Endothelial cell of umbilical vein (primary cell): ENCODE data around the gene GRIA1. TPM values are rescaled to one million over a fixed set of nuclear protein-coding genes. Genes with fewer than 3 reads are reported as not detected.

Source experiments
- BruUV-seq: library from RNA; stranded (reverse); fragments of 400-500 nt; replicated peaks from 2 replicates; lab custom pipeline; 2021; lab: Mats Ljungman, UMichigan
- CTCF ChIA-PET: fragments of 300-600, 350-600 bp; sonication (Branson Sonifier 250); formaldehyde crosslinking; loops from one replicate; lab custom pipeline; 2021; ENCODE audit warnings: antibody characterized with exemption, inconsistent platforms; lab: Charles Lee
- POLR2A ChIA-PET: fragments of 300-600, 350-600 bp; sonication (Branson Sonifier 250); formaldehyde crosslinking; loops from one replicate; lab custom pipeline; 2021; ENCODE audit warnings: antibody characterized with exemption, inconsistent platforms; lab: Charles Lee
- DNase-seq: peaks from one replicate; pipeline ENCODE4 v3.0.0-alpha.2; 2011; ENCODE audit warnings: low read depth, low spot score
- FAIRE-seq: peaks from 2 replicates; lab custom pipeline; 2011; peaks lifted over from hg19 to GRCh38; lab: Jason Lieb, UNC
- H2AFZ ChIP-seq: 2 replicates; pipeline ENCODE4 v1.6.0; 2012; ENCODE audit warnings: low read depth, low read length, control low read depth, inconsistent platforms
- H3K27ac ChIP-seq: 2 replicates; pipeline ENCODE4 v1.5.1; 2011; ENCODE audit warnings: low read depth, mild to moderate bottlenecking, control low read depth, low read length, moderate library complexity; ENCODE audit not compliant: insufficient read depth
- H3K27me3 ChIP-seq, 2 experiments: 2 replicates each; pipeline versions ENCODE4 v1.6.0 to v1.6.1; 2011; ENCODE audit warnings: low read length in 2 of 2, mixed read lengths in 1 of 2; ENCODE audit not compliant: control insufficient read depth in 2 of 2, insufficient read depth in 2 of 2
- H3K36me3 ChIP-seq, 2 experiments: 2 replicates in 1 of 2; 3 replicates in 1 of 2; pipeline ENCODE4 v1.5.1; 2011; ENCODE audit warnings: low read length in 2 of 2, mild to moderate bottlenecking in 1 of 2, moderate library complexity in 1 of 2; ENCODE audit not compliant: control insufficient read depth in 2 of 2, insufficient read depth in 2 of 2; ENCODE audit errors: extremely low read depth in 1 of 2
- H3K4me1 ChIP-seq: 3 replicates; pipeline ENCODE4 v1.5.1; 2011; ENCODE audit warnings: mild to moderate bottlenecking, low read length; ENCODE audit not compliant: control insufficient read depth, insufficient read depth; ENCODE audit errors: extremely low read depth
- H3K4me2 ChIP-seq: 2 replicates; pipeline ENCODE4 v1.6.1; 2011; ENCODE audit warnings: low read length, control low read depth, mixed read lengths; ENCODE audit not compliant: insufficient read depth
- H3K4me3 ChIP-seq, 3 experiments: fragments of 200-600 bp in 1 of 3; sonication (generic), shearing (Covaris generic) in 1 of 3; replicated peaks in 1 of 3; 2 replicates each; pipeline ENCODE4 v1.5.1; 2011 to 2016; ENCODE audit warnings: control low read depth in 3 of 3, low read length in 3 of 3, mild to moderate bottlenecking in 2 of 3, inconsistent platforms in 1 of 3, low read depth in 1 of 3, moderate library complexity in 1 of 3; ENCODE audit not compliant: insufficient read depth in 1 of 3
- H3K79me2 ChIP-seq: 2 replicates; pipeline ENCODE4 v1.6.0; 2012; ENCODE audit warnings: low read length, inconsistent platforms; ENCODE audit not compliant: control insufficient read depth, insufficient read depth
- H3K9ac ChIP-seq: replicated peaks from 2 replicates; pipeline ENCODE3; 2011; ENCODE audit warnings: low read length, control low read depth; ENCODE audit not compliant: insufficient read depth; ENCODE audit errors: extremely low read depth
- H3K9me1 ChIP-seq: replicated peaks from 3 replicates; pipeline ENCODE4 v1.6.0; 2011; ENCODE audit warnings: mild to moderate bottlenecking, low read length; ENCODE audit not compliant: control insufficient read depth, insufficient read depth; ENCODE audit errors: extremely low read depth
- H3K9me3 ChIP-seq: replicated peaks from 2 replicates; pipeline ENCODE4 v1.5.1; 2012; ENCODE audit warnings: low read length, inconsistent platforms; ENCODE audit not compliant: control insufficient read depth, insufficient read depth
- H4K20me1 ChIP-seq: replicated peaks from 2 replicates; pipeline ENCODE3; 2011; ENCODE audit warnings: mild to moderate bottlenecking, low read length; ENCODE audit not compliant: control insufficient read depth, insufficient read depth; ENCODE audit errors: extremely low read depth
- EZH2 ChIP-seq: IDR thresholded peaks from 2 replicates; pipeline ENCODE4 v1.6.1; 2012; ENCODE audit warnings: borderline replicate concordance, low read depth, mild to moderate bottlenecking, moderate library complexity, low read length, inconsistent platforms; ENCODE audit not compliant: severe bottlenecking
- FOS ChIP-seq: IDR thresholded peaks from 2 replicates; pipeline ENCODE4 v1.6.1; 2011; ENCODE audit warnings: mild to moderate bottlenecking, low read length, moderate library complexity, borderline replicate concordance; ENCODE audit not compliant: insufficient read depth
- GATA2 ChIP-seq: IDR thresholded peaks from 2 replicates; pipeline ENCODE4 v1.7.0; 2011; ENCODE audit warnings: low read depth, mild to moderate bottlenecking, moderate library complexity, mixed read lengths, low read length; ENCODE audit not compliant: insufficient read length, insufficient read depth
- JUN ChIP-seq: IDR thresholded peaks from 2 replicates; pipeline ENCODE4 v1.6.1; 2011; ENCODE audit warnings: borderline replicate concordance, low read depth; ENCODE audit not compliant: insufficient read length, insufficient read depth
- MYC ChIP-seq: IDR thresholded peaks from one replicate; pipeline ENCODE4 v1.6.1; 2011; ENCODE audit warnings: mild to moderate bottlenecking, low read depth, low read length
- POLR2A ChIP-seq: IDR thresholded peaks from 2 replicates; pipeline ENCODE4 v1.6.1; 2012; ENCODE audit warnings: low read depth, mild to moderate bottlenecking, control low read depth, low read length
- POLR2AphosphoS5 ChIP-seq: IDR thresholded peaks from 2 replicates; pipeline ENCODE4 v1.6.1; 2012; ENCODE audit warnings: low read depth, mild to moderate bottlenecking, control low read depth, low read length, moderate library complexity; ENCODE audit not compliant: insufficient read depth
- dilution Hi-C: fragments of 300-500 bp; cut with MboI; formaldehyde crosslinking; loops from one replicate; pipeline ENCODE4 v1.15.0; 2019; ENCODE audit warnings: low sequenced_read_pairs; ENCODE audit not compliant: extremely low pct_ligation_motif_present
- intact Hi-C: fragments of 100-400 bp; cut with micrococcal nuclease; formaldehyde crosslinking; loops from one replicate; pipeline ENCODE4 v1.10.0; 2022
- polyA plus RNA-seq, 4 experiments: library from polyadenylated mRNA; depleted of rRNA in 3 of 4; stranded (reverse) in 3 of 4; unstranded in 1 of 4; fragments of >200 nt; gene quantifications; 2 replicates each; pipeline versions ENCODE4 v1.2.1 to v1.2.3, GENCODE V29; 2011 to 2012; ENCODE audit warnings: missing spikeins in 1 of 4
- total RNA-seq: library from RNA; stranded (reverse); gene quantifications from 2 replicates; pipeline ENCODE4 v1.2.3, GENCODE V29; 2021
- TF ChIP-seq, protein P1 (sequence below): IDR thresholded peaks from 2 replicates; pipeline ENCODE4 v1.6.1; 2011; ENCODE audit not compliant: insufficient read depth, insufficient read length
- TF ChIP-seq, protein P2 (sequence below), 2 donors: IDR thresholded peaks; 1 replicate in 1 of 2; 2 replicates in 1 of 2; pipeline ENCODE4 v1.5.1; 2011; ENCODE audit warnings: low read length in 2 of 2, mild to moderate bottlenecking in 2 of 2, moderate library complexity in 2 of 2, control low read depth in 1 of 2, inconsistent platforms in 1 of 2, low read depth in 1 of 2; ENCODE audit not compliant: insufficient read depth in 1 of 2; ENCODE audit errors: extremely low read depth in 1 of 2

Gene GRIA1
- total and polyA plus RNA-seq, 2 donors (not counting 3 experiments of a cell fraction or from before 2014, with no cell fraction given) = not detected

DNA sequence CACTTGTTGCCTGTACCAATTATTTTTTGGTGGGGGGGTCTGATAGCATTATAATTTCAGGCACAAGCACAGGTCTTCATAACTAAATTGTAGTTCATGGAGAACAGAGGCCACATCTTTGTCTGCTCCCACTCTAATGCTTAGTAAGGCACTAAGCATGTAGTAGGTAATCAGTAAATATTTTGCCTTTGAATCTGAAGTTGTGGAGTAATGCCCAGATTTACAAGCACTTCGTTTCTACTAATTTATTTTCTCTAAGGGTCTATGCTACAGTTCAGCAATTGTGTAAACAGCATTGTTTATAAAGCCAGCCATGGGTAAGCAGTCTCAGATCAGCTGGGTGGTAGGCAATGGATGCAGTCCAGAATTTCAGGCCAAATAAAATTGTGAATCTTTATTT lies 78.6 kb downstream of the GRIA1 start:
- no peak for DNase-seq
- H3K9ac ChIP-seq = no peak overlapping the region
- H3K4me2 ChIP-seq = no peak overlapping the region
- no peaks in the 10 kb centered on the region for H3K9me1 ChIP-seq
- intact Hi-C loops = no loop called here
- no peaks in the 10 kb centered on the region for H3K36me3 ChIP-seq
- POLR2A ChIA-PET = no interaction called here
- H3K27me3 ChIP-seq = no peaks in the 10 kb centered on the region
- H3K4me1 ChIP-seq = no peaks in the 10 kb centered on the region
- H3K79me2 ChIP-seq = no peaks in the 10 kb centered on the region
- no peaks in the 10 kb centered on the region for H4K20me1 ChIP-seq
- TF ChIP-seq POLR2A (no peak), FOS (no peak), JUN (no peak), GATA2 (no peak), EZH2 (no peak), POLR2AphosphoS5 (no peak), MYC (no peak)
- TF ChIP-seq, protein P1, sequence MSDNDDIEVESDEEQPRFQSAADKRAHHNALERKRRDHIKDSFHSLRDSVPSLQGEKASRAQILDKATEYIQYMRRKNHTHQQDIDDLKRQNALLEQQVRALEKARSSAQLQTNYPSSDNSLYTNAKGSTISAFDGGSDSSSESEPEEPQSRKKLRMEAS = no peak
- TF ChIP-seq, protein P2, sequence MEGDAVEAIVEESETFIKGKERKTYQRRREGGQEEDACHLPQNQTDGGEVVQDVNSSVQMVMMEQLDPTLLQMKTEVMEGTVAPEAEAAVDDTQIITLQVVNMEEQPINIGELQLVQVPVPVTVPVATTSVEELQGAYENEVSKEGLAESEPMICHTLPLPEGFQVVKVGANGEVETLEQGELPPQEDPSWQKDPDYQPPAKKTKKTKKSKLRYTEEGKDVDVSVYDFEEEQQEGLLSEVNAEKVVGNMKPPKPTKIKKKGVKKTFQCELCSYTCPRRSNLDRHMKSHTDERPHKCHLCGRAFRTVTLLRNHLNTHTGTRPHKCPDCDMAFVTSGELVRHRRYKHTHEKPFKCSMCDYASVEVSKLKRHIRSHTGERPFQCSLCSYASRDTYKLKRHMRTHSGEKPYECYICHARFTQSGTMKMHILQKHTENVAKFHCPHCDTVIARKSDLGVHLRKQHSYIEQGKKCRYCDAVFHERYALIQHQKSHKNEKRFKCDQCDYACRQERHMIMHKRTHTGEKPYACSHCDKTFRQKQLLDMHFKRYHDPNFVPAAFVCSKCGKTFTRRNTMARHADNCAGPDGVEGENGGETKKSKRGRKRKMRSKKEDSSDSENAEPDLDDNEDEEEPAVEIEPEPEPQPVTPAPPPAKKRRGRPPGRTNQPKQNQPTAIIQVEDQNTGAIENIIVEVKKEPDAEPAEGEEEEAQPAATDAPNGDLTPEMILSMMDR (IDR thresholded peaks at IDR 0.05; ENCODE audit: extremely low read depth in 1 of 2, insufficient read depth in 1 of 2, low read depth in 1 of 2, low read length in 2 of 2) = no peak
- H2AFZ ChIP-seq = no peak overlapping the region
- no peak overlapping the region for H3K27ac ChIP-seq
- CTCF ChIA-PET = interaction anchor here (1.2 kb wide), 1 partner anchor 38 kb away, joined by 3 read pairs; no protein-coding TSS in a partner anchor
- no peak for FAIRE-seq
- H3K4me3 ChIP-seq = no peak overlapping the region
- BruUV-seq = no TSS peak
- no peaks in the 10 kb centered on the region for H3K9me3 ChIP-seq
- dilution Hi-C loops = no loop called here
